Body of pancreas (tissue), 4 donors: ENCODE measurements around the gene TPST2.

ENCODE experiments used
- CTCF ChIP-seq, 7 experiments: fragments of 450-650 bp in 4 of 7; fragments of 200-600 bp in 3 of 7; sonication (generic) in 3 of 7; IDR thresholded peaks; one replicate each; pipeline ENCODE4 v1.5.1; 2016 to 2019; ENCODE audit warnings: antibody characterized with exemption in 7 of 7
- POLR2A ChIP-seq, 3 donors: fragments of 450-650 bp; IDR thresholded peaks; one replicate each; pipeline ENCODE4 v1.6.1; 2016; ENCODE audit warnings: antibody characterized with exemption in 3 of 3, mild to moderate bottlenecking in 2 of 3

- TF ChIP-seq CTCF (IDR thresholded peaks at IDR 0.05) (no peak), POLR2A (IDR thresholded peaks at IDR 0.05) (no peak)
These were observed 44.5 kb downstream of the TPST2 start for GRCh38 chr22:26545385-26545784.
